Epithelial cell of prostate (primary cell): ENCODE measurements around the gene CCDC13.

Source experiments
- DNase-seq: peaks from one replicate; pipeline ENCODE4 v3.0.0-alpha.2; 2011; ENCODE audit warnings: low read depth, low spot score
- H3K27ac ChIP-seq: fragments of 450-650 bp; 2 replicates; pipeline ENCODE4 v1.5.1; 2017; ENCODE audit warnings: mild to moderate bottlenecking

The CCDC13 gene

GRCh38 chr3:42801048-42801620 lies 28.1 kb upstream of the CCDC13 start:
- H3K27ac ChIP-seq = no peak overlapping the region
- no peak for DNase-seq

GRCh38 chr3:42800251-42800650 lies 27.2 kb upstream of the CCDC13 start:
- no peak for DNase-seq
- H3K27ac ChIP-seq = no peak overlapping the region

DNA sequence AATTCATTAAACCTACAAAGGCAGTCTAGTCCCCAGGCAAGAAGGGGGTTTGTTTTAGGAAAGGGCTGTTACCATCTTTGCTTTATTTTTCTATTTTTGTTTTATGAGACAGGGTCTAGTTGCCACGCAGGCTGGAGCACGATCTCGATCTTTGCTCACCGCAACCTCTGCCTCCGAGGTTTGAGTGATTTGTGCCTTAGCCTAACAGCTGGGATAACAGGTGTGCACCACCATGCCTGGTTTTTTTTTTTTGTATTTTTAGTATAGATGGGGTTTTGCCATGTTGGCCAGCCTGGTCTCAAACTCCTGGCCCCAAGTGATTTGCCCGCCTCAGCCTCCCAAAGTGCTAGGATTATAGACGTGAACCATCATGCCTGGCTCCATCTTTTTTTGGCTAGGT lies 26.3 kb upstream of the CCDC13 start:
- DNase-seq = no peak
- H3K27ac ChIP-seq = no peak overlapping the region

DNA sequence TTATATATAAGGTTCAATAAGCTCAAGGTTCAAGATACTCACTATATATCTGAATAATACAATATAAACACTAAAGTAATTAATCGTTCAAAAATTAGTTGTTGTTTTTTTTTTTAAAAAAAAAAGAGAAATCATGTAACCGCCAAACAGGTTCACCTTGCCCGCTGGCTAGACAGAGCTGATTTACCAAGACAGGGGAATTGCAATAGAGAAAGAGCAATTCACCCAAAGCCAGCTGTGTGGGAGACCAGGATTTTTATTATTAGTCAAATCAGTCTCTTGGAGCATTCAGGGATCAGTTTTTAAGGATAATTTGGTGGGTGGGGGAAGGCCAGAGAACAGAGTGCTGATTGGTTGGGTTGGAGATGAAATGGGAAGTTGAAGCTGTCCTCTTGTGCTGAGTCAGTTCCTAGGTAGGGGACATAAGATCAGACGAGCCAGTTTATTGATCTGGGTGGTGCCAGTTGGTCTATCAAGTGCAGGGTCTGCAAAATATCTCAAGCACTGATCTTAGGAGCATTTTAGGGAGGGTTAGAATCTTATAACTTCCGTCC lies 23.4 kb upstream of the CCDC13 start:
- no peak for DNase-seq
- H3K27ac ChIP-seq = no peak overlapping the region

DNA sequence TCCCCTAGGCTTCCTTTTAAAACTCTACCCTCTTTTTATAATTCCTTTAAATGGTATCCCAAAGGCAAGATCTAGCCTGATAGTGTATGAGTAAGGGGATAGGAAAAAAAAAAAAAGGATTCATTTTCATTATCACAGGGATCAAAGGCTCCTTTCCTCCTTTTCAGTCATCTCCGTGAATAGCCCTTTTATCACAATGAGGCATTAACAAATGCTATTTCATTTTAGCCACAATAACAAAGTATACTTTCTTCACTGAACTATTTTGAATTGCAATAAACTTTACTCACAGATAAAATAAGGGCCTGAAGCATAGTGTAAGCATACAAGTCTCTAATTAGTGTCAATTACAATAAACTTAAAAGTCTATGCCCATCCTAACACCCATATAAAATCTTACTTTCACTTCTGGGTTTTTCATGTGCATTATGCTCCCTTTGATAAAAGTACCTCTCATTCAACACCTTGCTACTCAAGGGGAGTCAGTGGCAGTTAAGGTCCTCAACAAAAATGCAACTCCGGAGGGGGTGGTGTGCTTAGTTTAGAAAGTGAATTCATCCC lies 22.6 kb upstream of the CCDC13 start:
- no peak overlapping the region for H3K27ac ChIP-seq
- DNase-seq = no peak

GRCh38 chr3:42790714-42791229 lies 17.7 kb upstream of the CCDC13 start:
- peak overlapping the region; percentile 10 for H3K27ac ChIP-seq
- no peak for DNase-seq

DNA sequence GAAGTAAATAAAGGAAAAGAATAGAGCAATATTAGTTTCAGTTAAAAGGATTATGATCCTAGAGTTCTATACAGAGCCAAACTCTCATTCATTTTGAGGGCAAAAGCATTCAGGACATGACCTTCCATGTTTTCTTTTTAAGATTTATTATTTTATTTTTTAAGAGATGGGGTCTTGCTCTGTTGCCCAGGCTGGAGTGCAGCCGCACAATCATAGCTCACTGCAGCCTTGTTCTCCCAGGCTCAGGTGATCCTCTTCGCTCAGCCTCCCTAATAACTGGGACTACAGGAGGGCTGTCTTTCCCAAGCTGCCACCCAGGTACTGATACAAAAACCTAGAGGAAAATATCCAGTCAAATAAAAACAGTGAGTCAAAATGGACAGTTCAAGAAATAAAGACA lies 13.6 kb upstream of the CCDC13 start:
- no peak for DNase-seq

DNA sequence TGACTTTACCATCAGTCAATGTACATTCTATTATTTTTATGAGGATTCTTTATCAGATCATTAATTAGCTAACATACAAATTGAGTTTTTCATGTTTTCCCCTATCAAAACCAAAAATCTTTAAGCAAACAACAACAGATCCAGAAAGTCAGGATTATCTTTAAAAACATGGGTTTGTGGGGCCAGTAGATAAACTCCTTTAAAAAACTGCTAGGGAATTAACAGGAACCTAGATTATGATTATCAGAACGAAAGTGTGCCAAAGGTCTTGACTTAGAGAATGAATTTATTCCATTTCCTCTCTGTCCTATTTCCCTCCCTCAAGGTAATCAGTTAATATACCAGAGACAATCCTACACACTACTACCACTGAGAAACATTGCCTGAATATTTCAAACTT lies 13.2 kb upstream of the CCDC13 start:
- H3K27ac ChIP-seq = no peak overlapping the region
- no peak for DNase-seq

More for the DNA sequence above, 13.6 kb upstream of the CCDC13 start:
- no peak overlapping the region for H3K27ac ChIP-seq

GRCh38 chr3:42780892-42781700 lies 8.0 kb upstream of the CCDC13 start:
- no peak for DNase-seq
- H3K27ac ChIP-seq = no peak overlapping the region

DNA sequence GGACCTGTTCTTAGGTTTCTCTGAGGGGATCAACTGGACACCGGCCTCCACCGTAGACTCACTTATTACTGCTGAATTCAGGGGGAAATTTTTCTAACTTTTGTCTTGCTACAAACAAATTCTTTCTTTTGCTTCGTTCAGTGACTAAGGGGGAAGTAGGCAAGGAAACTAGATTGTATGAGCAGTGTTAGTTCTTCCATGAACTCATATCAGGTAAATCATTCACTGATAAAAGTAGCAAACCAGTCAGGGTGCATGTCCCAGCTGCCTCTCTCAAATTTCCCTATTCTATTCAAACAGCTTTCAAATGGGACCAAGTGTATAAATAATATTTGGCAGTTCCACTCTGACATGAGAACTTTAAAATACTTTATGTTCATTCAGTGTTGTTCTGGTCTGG lies 7.3 kb upstream of the CCDC13 start:
- DNase-seq = no peak
- no peak overlapping the region for H3K27ac ChIP-seq

- DNase-seq = no peak
- no peak overlapping the region for H3K27ac ChIP-seq
Measured at GRCh38 chr3:42778644-42779043, 5.6 kb upstream of the CCDC13 start.

DNA sequence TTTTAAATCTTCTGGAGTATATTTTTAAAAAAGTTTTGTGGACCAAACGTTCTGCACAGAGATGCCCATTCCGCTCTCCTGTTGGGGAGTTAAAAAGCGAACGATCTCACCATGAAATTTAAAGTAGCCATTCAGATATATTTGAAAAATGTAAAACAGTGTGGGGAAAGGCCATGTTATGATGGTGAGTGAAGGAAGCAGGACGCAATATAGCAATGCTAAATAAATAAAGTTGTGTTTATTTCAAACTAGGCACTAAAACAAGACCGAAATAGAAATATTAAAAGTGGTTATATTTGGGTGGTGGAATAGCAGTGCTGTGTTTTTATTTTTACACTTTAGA lies 327 bp upstream of the CCDC13 start:
- no peak for DNase-seq
- H3K27ac ChIP-seq = no peak overlapping the region

GRCh38 chr3:42771271-42771670 lies 1.8 kb downstream of the CCDC13 start:
- DNase-seq = no peak
- H3K27ac ChIP-seq = no peak overlapping the region

DNA sequence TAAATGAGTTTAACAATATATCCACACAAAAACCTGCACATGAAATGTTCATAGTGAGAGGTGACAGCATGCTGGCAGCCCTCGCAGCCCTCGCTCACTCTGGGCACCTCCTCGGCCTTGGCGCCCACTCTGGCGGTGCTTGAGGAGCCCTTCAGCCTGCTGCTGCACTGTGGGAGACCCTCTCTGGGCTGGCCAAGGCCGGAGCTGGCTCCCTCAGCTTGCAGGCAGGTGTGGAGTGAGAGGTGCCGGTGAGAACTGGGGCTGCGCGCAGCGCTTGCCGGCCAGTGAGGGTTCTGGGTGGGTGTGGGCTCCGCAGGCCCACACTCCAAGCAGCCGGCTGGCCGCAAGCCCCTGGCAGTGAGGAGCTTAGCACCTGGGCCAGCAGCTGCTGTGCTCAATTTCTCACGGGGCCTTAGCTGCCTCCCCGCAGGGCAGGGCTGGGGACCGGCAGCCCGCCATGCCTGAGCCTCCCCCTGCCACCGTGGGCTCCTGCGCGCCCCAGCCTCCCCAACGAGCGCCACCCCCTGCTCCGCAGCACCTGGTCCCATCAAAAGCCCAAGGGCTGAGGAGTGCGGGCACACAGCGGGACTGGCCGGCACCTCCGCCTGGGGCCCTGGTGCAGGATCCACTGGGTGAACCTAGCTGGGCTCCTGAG lies 3.4 kb downstream of the CCDC13 start:
- no peak overlapping the region for H3K27ac ChIP-seq
- no peak for DNase-seq

DNA sequence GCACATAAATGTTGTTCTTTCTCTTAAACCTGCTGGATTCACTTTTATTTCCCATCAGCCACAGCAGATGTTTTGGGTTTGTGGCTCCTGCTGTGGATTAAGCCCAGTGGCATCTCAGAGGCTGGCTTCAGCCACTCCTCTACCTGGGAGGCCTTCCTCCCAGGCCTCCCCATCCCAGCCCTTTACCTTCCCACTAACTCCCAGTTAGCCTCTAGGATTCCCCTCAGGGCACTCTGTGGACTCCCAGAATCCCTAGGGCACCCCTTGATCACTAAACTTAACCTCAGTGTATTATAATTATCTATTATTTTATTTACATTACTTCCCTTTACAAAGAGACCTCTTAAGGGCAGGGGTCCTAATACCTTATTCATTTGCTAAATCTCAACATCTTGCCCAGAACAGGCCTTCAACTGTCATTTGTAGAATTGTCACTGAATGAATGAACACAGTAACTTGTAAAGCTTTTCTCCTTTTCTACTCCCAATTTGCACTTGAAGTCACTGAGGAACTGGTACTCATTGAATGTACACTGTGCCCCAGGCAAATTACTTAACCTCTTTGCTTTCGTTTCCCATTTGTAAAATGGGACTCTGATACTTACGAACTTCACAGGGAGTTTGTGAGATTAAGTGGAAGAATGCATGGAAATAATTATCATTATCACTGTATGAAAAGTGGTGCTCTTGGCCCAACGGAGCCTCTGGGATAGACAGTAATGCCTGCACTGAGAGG lies 8.3 kb downstream of the CCDC13 start:
- H3K27ac ChIP-seq = no peak overlapping the region
- DNase-seq = no peak

GRCh38 chr3:42764115-42764514 lies 8.9 kb downstream of the CCDC13 start:
- no peak for DNase-seq
- H3K27ac ChIP-seq = no peak overlapping the region

- no peak overlapping the region for H3K27ac ChIP-seq
- no peak for DNase-seq
Measured at GRCh38 chr3:42763021-42763420, 10.0 kb downstream of the CCDC13 start.

- DNase-seq = no peak
- H3K27ac ChIP-seq = no peak overlapping the region
Measured at GRCh38 chr3:42762046-42762724, 10.9 kb downstream of the CCDC13 start.

- no peak for DNase-seq
- no peak overlapping the region for H3K27ac ChIP-seq
Measured at GRCh38 chr3:42758126-42758525, 14.9 kb downstream of the CCDC13 start.
